HepG2 (cell line): Measurements from ENCODE around the gene PHOSPHO2. TPM values are rescaled to one million over a fixed set of nuclear protein-coding genes. Genes with fewer than 3 reads are reported as not detected.
A peak's percentile ranks its signal among the peaks of the same experiment; 100 is the strongest.

Source experiments
- ATAC-seq: fragments of 200-7000 bp; cut with Tn5 transposase; 3 replicates; pipeline ENCODE4 v1.9.1; 2020; ENCODE audit warnings: mild to moderate bottlenecking, moderate library complexity
- BruUV-seq: library from RNA; stranded (reverse); fragments of 400-500 nt; replicated peaks from 2 replicates; lab custom pipeline; 2021; lab: Mats Ljungman, UMichigan
- CTCF ChIA-PET: fragments of 300-600 bp; formaldehyde crosslinking; extraction: SDS; loops from one replicate; lab custom pipeline; 2021; ENCODE audit warnings: low total read pairs, inconsistent platforms, low intra/inter-chr PET ratio; lab: Yijun Ruan, JAX
- POLR2A ChIA-PET: fragments of 350-600 bp; sonication (Branson Sonifier 250); formaldehyde crosslinking; loops from one replicate; lab custom pipeline; 2020; ENCODE audit warnings: antibody characterized with exemption, inconsistent platforms; lab: Yijun Ruan, JAX
- DNase-seq: peaks from one replicate; pipeline ENCODE4 v3.0.0-alpha.2; 2015; ENCODE audit warnings: low spot score
- FAIRE-seq: peaks from 3 replicates; lab custom pipeline; 2011; peaks lifted over from hg19 to GRCh38; lab: Jason Lieb, UNC
- H2AFZ ChIP-seq: one replicate; pipeline ENCODE4 v1.6.1; 2011; ENCODE audit warnings: low read length, inconsistent platforms
- H3K27ac ChIP-seq: fragments of 300-600 bp; 3 replicates; pipeline ENCODE4 v1.8.0; 2011; ENCODE audit warnings: mixed run types, mild to moderate bottlenecking, mixed read lengths, low read length, inconsistent platforms; ENCODE audit not compliant: insufficient read depth; ENCODE audit errors: extremely low read length
- H3K27me3 ChIP-seq, 2 experiments: fragments of 200-600 bp in 1 of 2; 2 replicates in 1 of 2; 3 replicates in 1 of 2; pipeline versions ENCODE4 v1.6.0 to v1.8.0; 2011; ENCODE audit warnings: low read length in 2 of 2, mild to moderate bottlenecking in 2 of 2, moderate library complexity in 2 of 2, inconsistent platforms in 1 of 2; ENCODE audit not compliant: insufficient read depth in 2 of 2, control insufficient read depth in 1 of 2
- H3K36me3 ChIP-seq, 2 experiments: fragments of 200-600 bp in 1 of 2; replicated peaks in 1 of 2; 2 replicates in 1 of 2; 3 replicates in 1 of 2; pipeline versions ENCODE4 v1.5.1 to v1.8.0; 2011; ENCODE audit warnings: low read length in 2 of 2, inconsistent platforms in 1 of 2; ENCODE audit not compliant: insufficient read depth in 2 of 2, control insufficient read depth in 1 of 2
- H3K4me1 ChIP-seq: 2 replicates; pipeline ENCODE4 v1.5.1; 2012; ENCODE audit warnings: low read length, inconsistent platforms; ENCODE audit not compliant: insufficient read depth
- H3K4me2 ChIP-seq: 2 replicates; pipeline ENCODE4 v1.6.0; 2011; ENCODE audit warnings: low read depth, low read length, inconsistent platforms
- H3K4me3 ChIP-seq, 3 experiments: fragments of 200-600 bp in 1 of 3; sonication (generic), shearing (Covaris generic) in 1 of 3; replicated peaks in 1 of 3; 2 replicates each; pipeline ENCODE4 v1.5.1; 2011 to 2016; ENCODE audit warnings: low read length in 3 of 3, inconsistent platforms in 2 of 3, low read depth in 2 of 3, mild to moderate bottlenecking in 2 of 3, control low read depth in 1 of 3, mixed read lengths in 1 of 3; ENCODE audit not compliant: insufficient read depth in 1 of 3
- H3K79me2 ChIP-seq: one replicate; pipeline ENCODE4 v1.6.1; 2011; ENCODE audit warnings: low read length, inconsistent platforms; ENCODE audit not compliant: insufficient read depth
- H3K9ac ChIP-seq: 2 replicates; pipeline ENCODE4 v1.6.0; 2011; ENCODE audit warnings: mild to moderate bottlenecking, low read depth, low read length, inconsistent platforms; ENCODE audit not compliant: insufficient read depth
- H3K9me3 ChIP-seq: 2 replicates; pipeline ENCODE4 v1.5.1; 2012; ENCODE audit warnings: mild to moderate bottlenecking, low read length
- H4K20me1 ChIP-seq: 2 replicates; pipeline ENCODE4 v1.6.0; 2011; ENCODE audit warnings: inconsistent platforms, mild to moderate bottlenecking, low read length, moderate library complexity; ENCODE audit not compliant: insufficient read depth
- ELF1 ChIP-seq: sonication (generic); formaldehyde crosslinking; IDR thresholded peaks from 2 replicates; pipeline ENCODE4 v1.4.0; 2020; ENCODE audit warnings: missing genetic modification reagents
- FOXO4 ChIP-seq: sonication (generic); formaldehyde crosslinking; conservative IDR thresholded peaks from 2 replicates; pipeline ENCODE4 v1.8.1; 2023; ENCODE audit warnings: missing genetic modification reagents
- GATAD1 ChIP-seq: IDR thresholded peaks from 2 replicates; pipeline ENCODE4 v1.6.1; 2016; ENCODE audit warnings: missing genetic modification reagents, missing compliant biosample characterization
- PITX1 ChIP-seq: sonication (generic); formaldehyde crosslinking; IDR thresholded peaks from 2 replicates; pipeline ENCODE4 v1.5.1; 2020; ENCODE audit warnings: mild to moderate bottlenecking, missing genetic modification reagents
- SNAI1 ChIP-seq: sonication (generic); formaldehyde crosslinking; IDR thresholded peaks from 2 replicates; pipeline ENCODE4 v1.5.0; 2020; ENCODE audit warnings: mild to moderate bottlenecking, missing genetic modification reagents, borderline replicate concordance
- ZBTB38 ChIP-seq: sonication (generic); formaldehyde crosslinking; IDR thresholded peaks from 2 replicates; pipeline ENCODE4 v1.5.1; 2020; ENCODE audit warnings: mild to moderate bottlenecking, missing genetic modification reagents
- ZBTB44 ChIP-seq: sonication (generic); formaldehyde crosslinking; IDR thresholded peaks from 2 replicates; pipeline ENCODE4 v1.4.0; 2020; ENCODE audit warnings: missing genetic modification reagents
- ZFP36 ChIP-seq: fragments of 150-350 bp; IDR thresholded peaks from 2 replicates; pipeline ENCODE4 v1.6.1; 2018; ENCODE audit warnings: borderline replicate concordance, low read length, low read depth; ENCODE audit not compliant: partially characterized antibody
- ZNF512B ChIP-seq: sonication (generic); formaldehyde crosslinking; IDR thresholded peaks from 2 replicates; pipeline ENCODE4 v1.5.1; 2020; ENCODE audit warnings: missing genetic modification reagents, mild to moderate bottlenecking, borderline replicate concordance
- ZNF670 ChIP-seq: sonication (generic); formaldehyde crosslinking; IDR thresholded peaks from 2 replicates; pipeline ENCODE4 v1.8.0; 2022; ENCODE audit warnings: mild to moderate bottlenecking, missing genetic modification reagents, borderline replicate concordance
- ZNF788 ChIP-seq: sonication (generic); formaldehyde crosslinking; IDR thresholded peaks from 2 replicates; pipeline ENCODE4 v1.5.0; 2020; ENCODE audit warnings: mild to moderate bottlenecking, missing genetic modification reagents, borderline replicate concordance
- WGBS: methylation state at CpG from one replicate; pipeline ENCODE4 v1.1.6; 2017; ENCODE audit warnings: low lambda C conversion rate; 5-methylcytosine and 5-hydroxymethylcytosine counted together
- in situ Hi-C: cut with HindIII; loops from 2 replicates; pipeline ENCODE4 v1.10.0; 2017; ENCODE audit warnings: low pct_unique_long_range_greater_than_20kb; ENCODE audit not compliant: extremely low pct_ligation_motif_present
- intact Hi-C: fragments of 100-400 bp; cut with micrococcal nuclease; formaldehyde crosslinking; loops from one replicate; pipeline ENCODE4 v1.10.0; 2022; ENCODE audit not compliant: unreplicated experiment
- polyA plus RNA-seq, 8 experiments: library from polyadenylated mRNA; depleted of rRNA in 3 of 8; stranded (reverse) in 7 of 8; unstranded in 1 of 8; fragments of >200 nt; fragmentation: Illumina TruSeq in 4 of 8; extraction: Trizol in 4 of 8; gene quantifications; 2 replicates each; pipeline versions ENCODE4 v1.2.1 to v1.2.3, GENCODE V29; 2011 to 2016; ENCODE audit warnings: low read depth in 4 of 8, missing spikeins in 1 of 8, mixed read lengths in 1 of 8; ENCODE audit not compliant: insufficient read depth in 1 of 8
- total RNA-seq, 5 experiments: library from RNA; depleted of rRNA; stranded (reverse); fragments of >200 nt; fragmentation: Illumina TruSeq; extraction: Trizol; gene quantifications; 2 replicates each; pipeline ENCODE4 v1.2.3, GENCODE V29; 2016; ENCODE audit warnings: low read depth in 1 of 5
- TF ChIP-seq, protein P1 (sequence below): sonication (generic); formaldehyde crosslinking; IDR thresholded peaks from 2 replicates; pipeline ENCODE4 v1.5.1; 2020; ENCODE audit warnings: mild to moderate bottlenecking, moderate library complexity, missing genetic modification reagents

Gene PHOSPHO2
- total and polyA plus RNA-seq, 2 of the 13 experiments (the other 11 are each of a cell fraction or from before 2014, with no cell fraction given), result 6.1 to 11.4 TPM

GRCh38 chr2:169716238-169716886, 22.1 kb downstream of the PHOSPHO2 start:
- H3K4me2 ChIP-seq, result peak overlapping the region; percentile 91
- ChIA-PET POLR2A (interaction anchor here (1.0 to 3.3 kb wide), 12 partner anchors 8 to 48 kb away, joined by 3 to 41 read pairs (median 8); partner anchors contain the start of genes CFAP210, KLHL23 and PHOSPHO2), CTCF (no interaction called here)
- no peak overlapping the region for H2AFZ ChIP-seq
- H3K36me3 ChIP-seq, result no peaks in the 10 kb centered on the region
- 0% methylated on average over 9 of the region's 12 CpGs for WGBS
- H3K4me1 ChIP-seq, result peaks cover 80% of the 10 kb centered on the region
- ATAC-seq (peak; percentile 71), DNase-seq (no peak), FAIRE-seq (no peak)
- H3K27ac ChIP-seq, result peak overlapping the region; percentile 6
- peak overlapping the region; percentile 50 to 70 (median 51) for H3K4me3 ChIP-seq
- no peaks in the 10 kb centered on the region for H3K9me3 ChIP-seq
- BruUV-seq, result no TSS peak
- in situ Hi-C loops (no loop called here), intact Hi-C loops (no loop called here)
- peak overlapping the region; percentile 69 for H3K9ac ChIP-seq
- H4K20me1 ChIP-seq, result no peaks in the 10 kb centered on the region
- no peaks in the 10 kb centered on the region for H3K79me2 ChIP-seq
- no peaks in the 10 kb centered on the region for H3K27me3 ChIP-seq
- TF ChIP-seq ZBTB38 (no peak), ZBTB44 (CRISPR knock-in tag) (no peak), PITX1 (CRISPR knock-in tag) (peak; percentile 26; the same call in 1 of the 2 replicates), ZFP36 (no peak), ZNF670 (CRISPR knock-in tag) (no peak), ZNF788 (0 out of 2 replicates have a peak, but pooled peaks have one; percentile 3), SNAI1 (CRISPR knock-in tag) (0 out of 2 replicates have a peak, but pooled peaks have one; percentile 3), ZNF512B (no peak), GATAD1 (CRISPR knock-in tag) (no peak), ELF1 (CRISPR knock-in tag) (no peak), FOXO4 (CRISPR knock-in tag) (0 out of 2 replicates have a peak, but pooled peaks have one; percentile 27)
- TF ChIP-seq, protein P1, sequence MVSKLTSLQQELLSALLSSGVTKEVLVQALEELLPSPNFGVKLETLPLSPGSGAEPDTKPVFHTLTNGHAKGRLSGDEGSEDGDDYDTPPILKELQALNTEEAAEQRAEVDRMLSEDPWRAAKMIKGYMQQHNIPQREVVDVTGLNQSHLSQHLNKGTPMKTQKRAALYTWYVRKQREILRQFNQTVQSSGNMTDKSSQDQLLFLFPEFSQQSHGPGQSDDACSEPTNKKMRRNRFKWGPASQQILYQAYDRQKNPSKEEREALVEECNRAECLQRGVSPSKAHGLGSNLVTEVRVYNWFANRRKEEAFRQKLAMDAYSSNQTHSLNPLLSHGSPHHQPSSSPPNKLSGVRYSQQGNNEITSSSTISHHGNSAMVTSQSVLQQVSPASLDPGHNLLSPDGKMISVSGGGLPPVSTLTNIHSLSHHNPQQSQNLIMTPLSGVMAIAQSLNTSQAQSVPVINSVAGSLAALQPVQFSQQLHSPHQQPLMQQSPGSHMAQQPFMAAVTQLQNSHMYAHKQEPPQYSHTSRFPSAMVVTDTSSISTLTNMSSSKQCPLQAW, result 0 out of 2 replicates have a peak, but pooled peaks have one; percentile 16
